Measurements from ENCODE around the gene ZNF284.

DNA sequence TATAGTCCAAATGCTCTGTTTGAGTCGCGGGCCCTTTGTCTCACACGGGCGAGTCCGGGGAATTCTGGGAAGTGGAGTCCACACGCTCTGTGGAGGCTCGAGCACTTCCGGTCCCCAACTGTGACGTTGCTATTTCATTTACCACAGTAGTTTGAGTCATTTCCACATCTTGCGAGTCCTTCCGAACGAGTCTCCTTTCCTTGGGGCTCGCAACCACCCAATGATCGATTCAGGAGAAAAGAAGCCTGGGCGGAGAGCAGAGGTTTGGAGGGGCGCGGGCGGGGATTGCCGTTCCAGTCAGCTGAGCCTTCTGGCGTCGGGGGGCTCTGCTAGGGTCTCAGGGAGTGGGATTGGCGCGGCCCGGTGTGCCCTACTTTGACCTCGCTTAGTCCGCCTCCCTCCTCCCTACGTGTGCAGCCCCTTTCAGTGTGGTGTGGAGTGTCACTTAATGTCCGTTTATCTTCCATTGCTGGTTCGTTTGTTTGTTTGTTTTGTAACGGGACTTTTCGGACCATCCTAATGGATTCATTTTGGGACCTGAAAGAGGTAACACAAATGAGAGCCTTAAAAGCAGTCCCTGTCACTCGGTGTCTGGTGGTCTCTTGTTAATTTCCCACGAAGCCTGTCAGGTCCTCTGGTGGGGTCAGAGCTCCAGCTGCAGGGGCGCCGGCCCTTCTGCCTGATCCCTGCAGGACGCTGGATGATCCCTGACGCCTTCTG, 46.6 kb upstream of the ZNF284 start, which contains the start of gene ZNF222:
- TF ChIP-seq, protein P1, sequence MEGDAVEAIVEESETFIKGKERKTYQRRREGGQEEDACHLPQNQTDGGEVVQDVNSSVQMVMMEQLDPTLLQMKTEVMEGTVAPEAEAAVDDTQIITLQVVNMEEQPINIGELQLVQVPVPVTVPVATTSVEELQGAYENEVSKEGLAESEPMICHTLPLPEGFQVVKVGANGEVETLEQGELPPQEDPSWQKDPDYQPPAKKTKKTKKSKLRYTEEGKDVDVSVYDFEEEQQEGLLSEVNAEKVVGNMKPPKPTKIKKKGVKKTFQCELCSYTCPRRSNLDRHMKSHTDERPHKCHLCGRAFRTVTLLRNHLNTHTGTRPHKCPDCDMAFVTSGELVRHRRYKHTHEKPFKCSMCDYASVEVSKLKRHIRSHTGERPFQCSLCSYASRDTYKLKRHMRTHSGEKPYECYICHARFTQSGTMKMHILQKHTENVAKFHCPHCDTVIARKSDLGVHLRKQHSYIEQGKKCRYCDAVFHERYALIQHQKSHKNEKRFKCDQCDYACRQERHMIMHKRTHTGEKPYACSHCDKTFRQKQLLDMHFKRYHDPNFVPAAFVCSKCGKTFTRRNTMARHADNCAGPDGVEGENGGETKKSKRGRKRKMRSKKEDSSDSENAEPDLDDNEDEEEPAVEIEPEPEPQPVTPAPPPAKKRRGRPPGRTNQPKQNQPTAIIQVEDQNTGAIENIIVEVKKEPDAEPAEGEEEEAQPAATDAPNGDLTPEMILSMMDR (IDR thresholded peaks at IDR 0.05; ENCODE audit: borderline replicate concordance, extremely low read depth, low read length, poor library complexity, severe bottlenecking): no peak
- TF ChIP-seq EZH2 (IDR thresholded peaks at IDR 0.05; ENCODE audit: borderline replicate concordance, low read depth, low read length, severe bottlenecking): no peak

All from DND-41 (cell line).